K562 (cell line): ENCODE measurements around the gene HAGHL. TPM values are rescaled to one million over a fixed set of nuclear protein-coding genes. Genes with fewer than 3 reads are reported as not detected.

Source experiments
- ATAC-seq: fragments of 200-7000 bp; cut with Tn5 transposase; 3 replicates; pipeline ENCODE4 v1.9.1; 2020; ENCODE audit warnings: moderate library complexity
- BruUV-seq: library from RNA; stranded (reverse); fragments of 400-500 nt; replicated peaks from 2 replicates; lab custom pipeline; 2021; lab: Mats Ljungman, UMichigan
- CTCF ChIA-PET: fragments of 300-600 bp; formaldehyde crosslinking; extraction: SDS; loops from one replicate; lab custom pipeline; 2021; ENCODE audit warnings: low intra/inter-chr PET ratio; lab: Yijun Ruan, JAX
- POLR2A ChIA-PET: fragments of 300-600, 350-650 bp; sonication (Branson Sonifier 250); formaldehyde crosslinking; extraction: SDS; loops from one replicate; lab custom pipeline; 2021; ENCODE audit warnings: antibody characterized with exemption, inconsistent platforms; lab: Yijun Ruan, JAX
- DNase-seq, 4 experiments: peaks; one replicate each; pipeline versions ENCODE4 v3.0.0 to v3.0.0-alpha.2; 2011 to 2018; ENCODE audit warnings: low spot score in 3 of 4, mixed read lengths in 3 of 4; ENCODE audit errors: extremely low read depth in 1 of 4
- FAIRE-seq: peaks from 2 replicates; lab custom pipeline; 2011; peaks lifted over from hg19 to GRCh38; lab: Jason Lieb, UNC
- H2AFZ ChIP-seq: 2 replicates; pipeline ENCODE4 v1.6.0; 2011; ENCODE audit warnings: low read depth, low read length, control low read depth, inconsistent platforms
- H3K27ac ChIP-seq: fragments of 200-600 bp; 3 replicates; pipeline ENCODE4 v1.8.0; 2011; ENCODE audit warnings: low read depth, mild to moderate bottlenecking, control low read depth, inconsistent platforms, low read length, moderate library complexity, mixed read lengths; ENCODE audit errors: extremely low read depth
- H3K27me3 ChIP-seq, 2 experiments: fragments of 300-600 bp in 1 of 2; 2 replicates in 1 of 2; 3 replicates in 1 of 2; pipeline versions ENCODE4 v1.6.0 to v1.8.0; 2011; ENCODE audit warnings: inconsistent platforms in 2 of 2, low read length in 2 of 2, mild to moderate bottlenecking in 1 of 2, mixed read lengths in 1 of 2, moderate library complexity in 1 of 2; ENCODE audit not compliant: control insufficient read depth in 2 of 2, insufficient read depth in 2 of 2
- H3K36me3 ChIP-seq: fragments of 300-600 bp; 3 replicates; pipeline ENCODE4 v1.8.0; 2011; ENCODE audit warnings: mild to moderate bottlenecking, low read length, inconsistent platforms; ENCODE audit not compliant: control insufficient read depth, insufficient read depth
- H3K4me1 ChIP-seq, 2 experiments: fragments of 200-600 bp in 1 of 2; replicated peaks in 1 of 2; 2 replicates in 1 of 2; 3 replicates in 1 of 2; pipeline versions ENCODE4 v1.5.1 to v1.8.0; 2011; ENCODE audit warnings: inconsistent platforms in 2 of 2, low read length in 2 of 2, mild to moderate bottlenecking in 1 of 2, mixed read lengths in 1 of 2, moderate library complexity in 1 of 2; ENCODE audit not compliant: control insufficient read depth in 2 of 2, insufficient read depth in 2 of 2
- H3K4me2 ChIP-seq: 2 replicates; pipeline ENCODE4 v1.6.1; 2011; ENCODE audit warnings: low read length, control low read depth, inconsistent platforms, mixed read lengths; ENCODE audit not compliant: insufficient read depth
- H3K4me3 ChIP-seq: fragments of 200-600 bp; sonication (generic), shearing (Covaris generic); 2 replicates; pipeline ENCODE4 v1.5.1; 2016; ENCODE audit warnings: control low read depth, inconsistent platforms
- H3K79me2 ChIP-seq: fragments of 200-600 bp; 3 replicates; pipeline ENCODE4 v1.8.0; 2011; ENCODE audit warnings: low read length, inconsistent platforms; ENCODE audit not compliant: control insufficient read depth, insufficient read depth
- H3K9ac ChIP-seq, 2 experiments: 2 replicates each; pipeline versions ENCODE4 v1.6.0 to v1.6.1; 2011; ENCODE audit warnings: low read depth in 2 of 2, low read length in 2 of 2, control low read depth in 1 of 2, inconsistent platforms in 1 of 2, mild to moderate bottlenecking in 1 of 2, mixed read lengths in 1 of 2; ENCODE audit not compliant: insufficient read depth in 1 of 2
- H3K9me1 ChIP-seq: one replicate; pipeline ENCODE4 v1.6.0; 2011; ENCODE audit warnings: inconsistent platforms, mild to moderate bottlenecking, low read length, moderate library complexity; ENCODE audit not compliant: control insufficient read depth, insufficient read depth
- H3K9me3 ChIP-seq: replicated peaks from 2 replicates; pipeline ENCODE4 v1.5.1; 2011; ENCODE audit warnings: low read depth, low read length, inconsistent platforms; ENCODE audit not compliant: control insufficient read depth, insufficient read depth
- H4K20me1 ChIP-seq: replicated peaks from 2 replicates; pipeline ENCODE4 v1.6.1; 2011; ENCODE audit warnings: low read length, inconsistent platforms, mixed read lengths; ENCODE audit not compliant: control insufficient read depth, insufficient read depth
- BRF1 ChIP-seq: IDR thresholded peaks from 3 replicates; pipeline ENCODE4 v1.6.1; 2011; ENCODE audit warnings: borderline replicate concordance, mild to moderate bottlenecking; ENCODE audit not compliant: insufficient read length; ENCODE audit errors: extremely low read depth
- HMG20B ChIP-seq: fragments of 250-450 bp; sonication (Bioruptor Pico); IDR thresholded peaks from 2 replicates; pipeline ENCODE4 v1.5.0; 2021; ENCODE audit warnings: mild to moderate bottlenecking
- L3MBTL2 ChIP-seq: fragments of 450-650 bp; IDR thresholded peaks from 2 replicates; pipeline ENCODE4 v1.6.1; 2016; ENCODE audit warnings: mild to moderate bottlenecking, moderate library complexity
- NR1H2 ChIP-seq: sonication (generic); formaldehyde crosslinking; IDR thresholded peaks from 2 replicates; pipeline ENCODE4 v1.4.0; 2020; ENCODE audit warnings: mild to moderate bottlenecking, missing genetic modification reagents
- POLR2A ChIP-seq: fragments of 450-650 bp; conservative IDR thresholded peaks from 2 replicates; pipeline ENCODE4 v1.6.1; 2016
- RCOR1 ChIP-seq, 2 experiments: IDR thresholded peaks; 2 replicates each; pipeline ENCODE4 v1.6.1; 2012; ENCODE audit warnings: low read depth in 2 of 2, low read length in 2 of 2, borderline replicate concordance in 1 of 2, improper control_type of control experiment in 1 of 2
- ZNF740 ChIP-seq, 3 experiments: fragments of 200-800 bp in 1 of 3; sonication (Bioruptor generic) in 1 of 3; sonication (generic) in 1 of 3; formaldehyde crosslinking in 1 of 3; IDR thresholded peaks; 2 replicates each; pipeline versions ENCODE4 v1.6.1 to v1.8.0; 2016 to 2022; ENCODE audit warnings: mild to moderate bottlenecking in 2 of 3, missing compliant biosample characterization in 2 of 3, missing genetic modification characterization in 2 of 3, missing genetic modification reagents in 1 of 3
- WGBS: fragments of 100-300 bp; shearing (Covaris generic); methylation state at CpG from one replicate; pipeline ENCODE4 v1.1.6; 2016; ENCODE audit warnings: low coverage, mixed read lengths; ENCODE audit not compliant: insufficient coverage; ENCODE audit errors: missing lambda C conversion rate; 5-methylcytosine and 5-hydroxymethylcytosine counted together
- in situ Hi-C: fragments of 300-500 bp; cut with MboI; formaldehyde crosslinking; loops from 4 replicates; pipeline ENCODE4 v1.15.0; 2018; ENCODE audit warnings: inconsistent platforms, mixed read lengths
- intact Hi-C: fragments of 100-400 bp; cut with micrococcal nuclease; formaldehyde crosslinking; loops from 2 replicates; pipeline ENCODE4 v1.14.2; 2022
- polyA plus RNA-seq, 8 experiments: library from polyadenylated mRNA; depleted of rRNA in 4 of 8; stranded (reverse) in 5 of 8; unstranded in 3 of 8; fragments of >200 nt; fragmentation: Nextera tagmentation in 2 of 8; fragmentation: Illumina TruSeq in 1 of 8; extraction: Ambion mirVana in 2 of 8; extraction: Trizol in 1 of 8; gene quantifications; 2 replicates each; pipeline versions ENCODE4 v1.2.1 to v1.2.3, GENCODE V29; 2011 to 2014; ENCODE audit warnings: inconsistent platforms in 1 of 8, missing spikeins in 1 of 8
- total RNA-seq, 7 experiments: library from RNA; depleted of rRNA in 6 of 7; stranded (reverse); fragments of >200 nt in 6 of 7; fragmentation: Illumina TruSeq in 2 of 7; extraction: Trizol in 2 of 7; gene quantifications; 2 replicates each; pipeline versions ENCODE4 v1.2.1 to v1.2.3, GENCODE V29; 2011 to 2021; ENCODE audit warnings: low replicate concordance in 1 of 7
- TF ChIP-seq, protein P1 (sequence below): fragments of 200-800 bp; sonication (Bioruptor generic); IDR thresholded peaks from 2 replicates; pipeline ENCODE4 v1.6.1; 2017; ENCODE audit warnings: missing genetic modification characterization, missing compliant biosample characterization

HAGHL gene
- total and polyA plus RNA-seq, 9 of the 15 experiments (the other 6 are each of a cell fraction or from before 2014, with no cell fraction given), result 0.31 to 83.4 (median 20.7) TPM

- FAIRE-seq, result no peak
- DNase-seq, result peak in 1 of 4 experiments; percentile 35
- intact Hi-C loops, result no loop called here
- Histone ChIP-seq H3K9me3 (no peaks in the 10 kb centered on the region), H3K27ac (no peak overlapping the region), H3K36me3 (peaks cover 23% of the 10 kb centered on the region; the same call in 2 of the 3 replicates), H3K4me1 (peaks cover 14 to 96% of the 10 kb centered on the region in 2 experiments; a peak in 4 of 5 replicates), H4K20me1 (no peaks in the 10 kb centered on the region; the same call in 1 of the 2 replicates), H2AFZ (no peak overlapping the region), H3K4me2 (peak overlapping the region; percentile 90), H3K27me3 (no peaks in the 10 kb centered on the region), H3K9me1 (peaks cover 3% of the 10 kb centered on the region), H3K79me2 (peaks cover 50% of the 10 kb centered on the region), H3K4me3 (peak overlapping the region; percentile 100; the same call in 1 of the 2 replicates), H3K9ac (peak overlapping the region; percentile 96 to 99; a peak in 3 of 4 replicates)
- ChIA-PET CTCF (no interaction called here), POLR2A (interaction anchor here (0.6 to 4.5 kb wide), 3 partner anchors 14 to 370 kb away, joined by 3 to 25 read pairs (median 3); no protein-coding TSS in a partner anchor)
- in situ Hi-C loops, result no loop called here
- no peak for ATAC-seq
- BruUV-seq, result no TSS peak
- 81% methylated on average over 15 of the region's 24 CpGs for WGBS
- no peak for TF ChIP-seq NR1H2 (CRISPR knock-in tag)
- peak; percentile 64 for TF ChIP-seq POLR2A
- TF ChIP-seq BRF1, result no peak
- no peak for TF ChIP-seq L3MBTL2
- peak; percentile 94 for TF ChIP-seq ZNF740 (CRISPR knock-in tag; IDR thresholded peaks at IDR 0.05)
- TF ChIP-seq ZNF740 (tag; IDR thresholded peaks at IDR 0.05), result peak in 1 of 2 experiments; percentile 25; a peak in 1 of 4 replicates
- no peak for TF ChIP-seq HMG20B (CRISPR knock-in tag)
- TF ChIP-seq, protein P1, sequence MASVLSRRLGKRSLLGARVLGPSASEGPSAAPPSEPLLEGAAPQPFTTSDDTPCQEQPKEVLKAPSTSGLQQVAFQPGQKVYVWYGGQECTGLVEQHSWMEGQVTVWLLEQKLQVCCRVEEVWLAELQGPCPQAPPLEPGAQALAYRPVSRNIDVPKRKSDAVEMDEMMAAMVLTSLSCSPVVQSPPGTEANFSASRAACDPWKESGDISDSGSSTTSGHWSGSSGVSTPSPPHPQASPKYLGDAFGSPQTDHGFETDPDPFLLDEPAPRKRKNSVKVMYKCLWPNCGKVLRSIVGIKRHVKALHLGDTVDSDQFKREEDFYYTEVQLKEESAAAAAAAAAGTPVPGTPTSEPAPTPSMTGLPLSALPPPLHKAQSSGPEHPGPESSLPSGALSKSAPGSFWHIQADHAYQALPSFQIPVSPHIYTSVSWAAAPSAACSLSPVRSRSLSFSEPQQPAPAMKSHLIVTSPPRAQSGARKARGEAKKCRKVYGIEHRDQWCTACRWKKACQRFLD (CRISPR knock-in tag), result no peak
- TF ChIP-seq RCOR1 (IDR thresholded peaks at IDR 0.05; ENCODE audit: borderline replicate concordance in 1 of 2, low read depth in 2 of 2, low read length in 2 of 2), result peak in 1 of 2 experiments; percentile 9; a peak in 1 of 4 replicates
Observed at GRCh38 chr16:722835-723633, 3.9 kb upstream of the HAGHL start.
